Cardiac ventricle fibroblast (primary cell): Measurements from ENCODE around the gene LARP4. TPM values are rescaled to one million over a fixed set of nuclear protein-coding genes. Genes with fewer than 3 reads are reported as not detected.

Source experiments
- total RNA-seq: library from RNA; depleted of rRNA; stranded (reverse); fragments of >200 nt; gene quantifications from 2 replicates; pipeline ENCODE4 v1.2.3, GENCODE V29; 2015

LARP4 gene
- total RNA-seq, result 20.3 and 21.4 TPM in 2 replicates

DNA sequence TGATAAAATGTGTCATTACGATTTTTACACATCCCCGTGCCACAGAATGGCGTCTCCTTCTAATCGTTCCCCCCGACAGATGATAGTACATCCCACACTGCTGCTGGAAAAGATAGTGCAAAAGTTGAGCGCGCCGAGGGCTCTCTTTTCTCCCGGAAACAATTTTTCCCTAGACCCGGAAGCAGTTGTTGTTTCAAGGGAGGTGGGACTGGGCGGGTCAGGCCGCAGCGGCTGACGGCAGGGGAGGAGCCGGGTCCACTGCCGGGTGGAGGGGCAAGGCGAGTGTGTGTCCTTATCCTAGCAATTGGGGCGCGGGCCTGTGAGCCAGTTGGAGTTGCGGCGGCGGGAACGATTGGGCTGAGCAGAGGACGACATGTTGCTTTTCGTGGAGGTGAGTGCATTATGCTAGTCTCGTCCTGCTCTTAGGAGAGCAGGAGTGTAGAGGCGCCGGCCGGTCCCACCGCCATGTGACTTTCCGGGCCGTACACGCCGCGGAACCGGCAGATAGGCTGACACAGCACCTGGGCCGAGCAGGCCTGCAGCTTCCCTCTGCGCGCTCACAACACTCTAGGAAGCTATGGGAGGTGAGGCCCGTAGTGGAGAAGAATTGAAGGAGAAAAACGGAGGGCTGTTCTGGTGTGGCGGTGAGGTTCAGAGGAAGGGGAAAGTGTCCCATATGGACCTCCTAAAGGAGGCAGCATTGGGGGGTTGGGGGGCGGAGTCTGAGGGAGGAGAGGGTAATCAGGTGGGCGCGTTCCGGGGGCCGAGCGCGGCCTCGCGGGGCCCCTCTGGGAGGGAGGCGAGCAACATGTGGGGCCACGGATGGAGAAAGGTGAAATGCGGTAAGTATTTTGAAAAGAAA lies at the start of gene LARP4:
TSS of gene LARP4 (plus strand) at position 248 of the 862 bp plus-strand sequence. CDS start at position 374, 126 bp downstream.

DNA sequence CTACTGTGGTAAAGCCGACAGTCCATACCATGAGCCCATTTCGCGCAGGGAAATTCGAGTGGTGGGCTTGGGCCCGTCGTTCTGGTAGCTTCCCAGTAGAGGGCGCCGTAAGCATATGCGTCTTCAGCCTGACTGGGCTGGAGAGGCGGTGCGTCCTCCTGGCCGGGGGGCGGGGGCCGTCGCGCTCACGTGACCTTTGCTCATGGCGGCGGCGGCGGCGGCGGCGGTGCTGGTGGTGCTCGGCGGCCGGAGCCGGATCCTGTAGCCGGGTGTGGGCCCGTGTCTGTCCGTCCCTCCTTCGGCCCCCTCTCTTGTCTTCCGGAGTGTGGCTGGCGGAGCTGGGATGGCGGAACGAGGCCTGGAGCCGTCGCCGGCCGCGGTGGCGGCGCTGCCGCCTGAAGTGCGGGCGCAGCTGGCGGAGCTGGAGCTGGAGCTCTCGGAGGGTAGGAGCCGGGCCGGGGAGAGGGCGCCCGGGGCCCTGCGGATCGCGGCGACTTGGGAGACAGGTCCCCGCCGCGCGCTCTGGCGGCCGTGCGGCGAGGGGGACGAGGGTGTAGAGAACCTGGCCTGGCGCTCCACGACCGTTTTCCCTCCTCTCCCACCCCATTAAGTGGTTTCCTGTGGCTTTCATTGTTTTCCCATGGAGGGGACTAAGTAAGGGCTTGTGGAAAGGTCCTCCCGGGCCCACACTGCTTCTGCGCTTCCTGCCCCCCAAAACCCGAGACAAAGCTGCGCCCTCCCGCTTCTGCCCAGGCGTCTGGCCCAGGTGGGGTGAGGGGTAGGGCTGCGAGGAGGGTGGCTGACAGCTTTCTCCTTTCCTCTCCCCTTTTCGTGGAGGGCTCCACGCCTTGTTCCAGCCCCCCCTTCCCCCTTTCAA lies 104.4 kb downstream of the LARP4 start, which contains the start of gene DIP2B:
TSS of gene DIP2B (plus strand) at position 188 of the 877 bp plus-strand sequence. CDS start at position 344, 156 bp downstream.

Other genes starting within 250 kb of the LARP4 start
- 25.8 and 33.5 TPM in 2 replicates for gene CERS5, start 233.5 kb upstream of the LARP4 start, total RNA-seq
- 77.5 and 86.1 TPM in 2 replicates for gene LIMA1, start 117.4 kb upstream of the LARP4 start, total RNA-seq
- gene FAM186A, start 4.3 kb upstream of the LARP4 start, total RNA-seq, result not detected in 2 replicates
- 14.9 and 16.1 TPM in 2 replicates for gene DIP2B, start 104.1 kb downstream of the LARP4 start, total RNA-seq